ENCODE results near the gene HOXC6. TPM values are rescaled to one million over a fixed set of nuclear protein-coding genes. Genes with fewer than 3 reads are reported as not detected.

HOXC6 gene
- total and polyA plus RNA-seq, 2 of the 13 experiments (the other 11 are each of a cell fraction or from before 2014, with no cell fraction given) = not detected

DNA sequence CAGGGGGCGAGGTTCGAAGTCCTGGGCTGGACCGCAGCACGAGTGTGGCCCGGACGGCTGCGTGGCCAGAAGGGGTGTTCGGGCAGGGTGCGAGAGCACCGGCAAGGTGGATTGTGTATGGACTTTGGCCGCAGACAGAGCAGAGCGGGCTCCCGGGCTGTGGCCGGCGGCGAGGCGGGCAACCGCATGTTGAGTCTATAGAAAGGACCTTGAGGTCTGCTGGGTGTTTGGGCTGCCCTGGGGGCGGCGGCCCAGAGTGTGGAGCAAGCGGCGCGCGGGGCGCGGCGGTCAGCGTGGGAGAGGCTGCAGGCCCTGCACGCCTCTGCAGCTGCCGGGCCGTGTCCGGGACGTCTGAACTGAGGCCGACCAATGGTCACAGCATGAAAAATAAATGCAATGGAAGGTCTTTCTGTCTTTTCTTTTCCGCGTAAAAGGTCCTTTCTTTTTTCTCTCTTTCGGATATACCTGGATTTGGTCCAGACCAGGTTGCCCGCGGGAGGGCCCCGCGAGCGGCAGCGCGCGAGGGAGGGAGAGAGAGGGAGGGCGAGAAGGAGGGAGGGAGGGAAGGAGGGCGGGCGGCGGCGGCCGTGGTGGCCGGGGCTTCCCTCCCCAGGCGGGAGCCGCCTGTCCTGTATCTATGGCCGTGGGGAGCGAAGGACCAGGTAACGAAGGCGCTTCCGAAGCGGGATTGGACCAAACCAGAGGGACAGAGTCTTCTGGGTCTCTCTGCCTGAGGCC, 33.8 kb upstream of the HOXC6 start (continued):
- TF ChIP-seq, protein P1, sequence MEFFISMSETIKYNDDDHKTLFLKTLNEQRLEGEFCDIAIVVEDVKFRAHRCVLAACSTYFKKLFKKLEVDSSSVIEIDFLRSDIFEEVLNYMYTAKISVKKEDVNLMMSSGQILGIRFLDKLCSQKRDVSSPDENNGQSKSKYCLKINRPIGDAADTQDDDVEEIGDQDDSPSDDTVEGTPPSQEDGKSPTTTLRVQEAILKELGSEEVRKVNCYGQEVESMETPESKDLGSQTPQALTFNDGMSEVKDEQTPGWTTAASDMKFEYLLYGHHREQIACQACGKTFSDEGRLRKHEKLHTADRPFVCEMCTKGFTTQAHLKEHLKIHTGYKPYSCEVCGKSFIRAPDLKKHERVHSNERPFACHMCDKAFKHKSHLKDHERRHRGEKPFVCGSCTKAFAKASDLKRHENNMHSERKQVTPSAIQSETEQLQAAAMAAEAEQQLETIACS (CRISPR knock-in tag; IDR thresholded peaks at IDR 0.05) = no peak
- TF ChIP-seq ARID4A (CRISPR knock-in tag; IDR thresholded peaks at IDR 0.05; ENCODE audit: borderline replicate concordance) = peak; percentile 36; the same call in 1 of the 2 replicates
- peak; percentile 61; the same call in 1 of the 2 replicates for TF ChIP-seq HOXA5 (CRISPR knock-in tag; IDR thresholded peaks at IDR 0.05)
- TF ChIP-seq, protein P2, sequence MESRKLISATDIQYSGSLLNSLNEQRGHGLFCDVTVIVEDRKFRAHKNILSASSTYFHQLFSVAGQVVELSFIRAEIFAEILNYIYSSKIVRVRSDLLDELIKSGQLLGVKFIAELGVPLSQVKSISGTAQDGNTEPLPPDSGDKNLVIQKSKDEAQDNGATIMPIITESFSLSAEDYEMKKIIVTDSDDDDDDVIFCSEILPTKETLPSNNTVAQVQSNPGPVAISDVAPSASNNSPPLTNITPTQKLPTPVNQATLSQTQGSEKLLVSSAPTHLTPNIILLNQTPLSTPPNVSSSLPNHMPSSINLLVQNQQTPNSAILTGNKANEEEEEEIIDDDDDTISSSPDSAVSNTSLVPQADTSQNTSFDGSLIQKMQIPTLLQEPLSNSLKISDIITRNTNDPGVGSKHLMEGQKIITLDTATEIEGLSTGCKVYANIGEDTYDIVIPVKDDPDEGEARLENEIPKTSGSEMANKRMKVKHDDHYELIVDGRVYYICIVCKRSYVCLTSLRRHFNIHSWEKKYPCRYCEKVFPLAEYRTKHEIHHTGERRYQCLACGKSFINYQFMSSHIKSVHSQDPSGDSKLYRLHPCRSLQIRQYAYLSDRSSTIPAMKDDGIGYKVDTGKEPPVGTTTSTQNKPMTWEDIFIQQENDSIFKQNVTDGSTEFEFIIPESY (CRISPR knock-in tag; IDR thresholded peaks at IDR 0.05) = peak; percentile 23; the same call in 1 of the 2 replicates
- TF ChIP-seq, protein P3, sequence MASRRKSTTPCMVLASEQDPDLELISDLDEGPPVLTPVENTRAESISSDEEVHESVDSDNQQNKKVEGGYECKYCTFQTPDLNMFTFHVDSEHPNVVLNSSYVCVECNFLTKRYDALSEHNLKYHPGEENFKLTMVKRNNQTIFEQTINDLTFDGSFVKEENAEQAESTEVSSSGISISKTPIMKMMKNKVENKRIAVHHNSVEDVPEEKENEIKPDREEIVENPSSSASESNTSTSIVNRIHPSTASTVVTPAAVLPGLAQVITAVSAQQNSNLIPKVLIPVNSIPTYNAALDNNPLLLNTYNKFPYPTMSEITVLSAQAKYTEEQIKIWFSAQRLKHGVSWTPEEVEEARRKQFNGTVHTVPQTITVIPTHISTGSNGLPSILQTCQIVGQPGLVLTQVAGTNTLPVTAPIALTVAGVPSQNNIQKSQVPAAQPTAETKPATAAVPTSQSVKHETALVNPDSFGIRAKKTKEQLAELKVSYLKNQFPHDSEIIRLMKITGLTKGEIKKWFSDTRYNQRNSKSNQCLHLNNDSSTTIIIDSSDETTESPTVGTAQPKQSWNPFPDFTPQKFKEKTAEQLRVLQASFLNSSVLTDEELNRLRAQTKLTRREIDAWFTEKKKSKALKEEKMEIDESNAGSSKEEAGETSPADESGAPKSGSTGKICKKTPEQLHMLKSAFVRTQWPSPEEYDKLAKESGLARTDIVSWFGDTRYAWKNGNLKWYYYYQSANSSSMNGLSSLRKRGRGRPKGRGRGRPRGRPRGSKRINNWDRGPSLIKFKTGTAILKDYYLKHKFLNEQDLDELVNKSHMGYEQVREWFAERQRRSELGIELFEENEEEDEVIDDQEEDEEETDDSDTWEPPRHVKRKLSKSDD (CRISPR knock-in tag; IDR thresholded peaks at IDR 0.05; ENCODE audit: low read depth) = no peak
- TF ChIP-seq XRCC5 (optimal IDR thresholded peaks at IDR 0.05; ENCODE audit: low read length) = peak; percentile 48
- TF ChIP-seq, protein P4, sequence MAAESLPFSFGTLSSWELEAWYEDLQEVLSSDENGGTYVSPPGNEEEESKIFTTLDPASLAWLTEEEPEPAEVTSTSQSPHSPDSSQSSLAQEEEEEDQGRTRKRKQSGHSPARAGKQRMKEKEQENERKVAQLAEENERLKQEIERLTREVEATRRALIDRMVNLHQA (CRISPR knock-in tag; IDR thresholded peaks at IDR 0.05) = no peak
- no peak for TF ChIP-seq TBX3 (IDR thresholded peaks at IDR 0.05; ENCODE audit: borderline replicate concordance)
- TF ChIP-seq ZIK1 (CRISPR knock-in tag; IDR thresholded peaks at IDR 0.05; ENCODE audit: borderline replicate concordance, low read depth) = no peak
- no peak for TF ChIP-seq TEAD3 (CRISPR knock-in tag; optimal IDR thresholded peaks at IDR 0.05; ENCODE audit: borderline replicate concordance)
- no peak for TF ChIP-seq ZNF7 (CRISPR knock-in tag; IDR thresholded peaks at IDR 0.05)
- TF ChIP-seq NRL (CRISPR knock-in tag; IDR thresholded peaks at IDR 0.05; ENCODE audit: borderline replicate concordance) = peak; percentile 54; the same call in 1 of the 2 replicates
- TF ChIP-seq RFX1 (IDR thresholded peaks at IDR 0.05) = no peak
- TF ChIP-seq EHMT2 (IDR thresholded peaks at IDR 0.05; ENCODE audit: borderline replicate concordance, low read depth, low read length) = no peak
- TF ChIP-seq ASH2L (IDR thresholded peaks at IDR 0.05; ENCODE audit: insufficient read length, low read depth, low read length) = peak; percentile 19
- no peak for TF ChIP-seq NFIC (IDR thresholded peaks at IDR 0.05; ENCODE audit: low read length)
- TF ChIP-seq GATAD1 (CRISPR knock-in tag; IDR thresholded peaks at IDR 0.05) = no peak

Data from HepG2 (cell line).